NT2/D1 (cell line): ENCODE measurements around the gene HRH4.
A peak's percentile ranks its signal among the peaks of the same experiment; 100 is the strongest.

Experiments used
- DNase-seq: peaks from one replicate; pipeline ENCODE4 v3.0.0-alpha.2; 2011; ENCODE audit warnings: low read depth, low spot score
- H3K27me3 ChIP-seq: 2 replicates; pipeline ENCODE4 v1.6.0; 2011; ENCODE audit warnings: mild to moderate bottlenecking; ENCODE audit not compliant: insufficient read length, insufficient read depth
- H3K36me3 ChIP-seq: 2 replicates; pipeline ENCODE4 v1.6.1; 2011; ENCODE audit warnings: mild to moderate bottlenecking, low read length, mixed read lengths; ENCODE audit not compliant: insufficient read depth, insufficient read length
- H3K4me1 ChIP-seq: 2 replicates; pipeline ENCODE4 v1.5.1; 2011; ENCODE audit not compliant: insufficient read depth, insufficient read length
- H3K4me3 ChIP-seq: 2 replicates; pipeline ENCODE4 v1.5.1; 2011; ENCODE audit warnings: low read depth; ENCODE audit not compliant: insufficient read length
- H3K9ac ChIP-seq: 2 replicates; pipeline ENCODE4 v1.6.0; 2011; ENCODE audit warnings: low read depth; ENCODE audit not compliant: insufficient read length
- H3K9me3 ChIP-seq: 2 replicates; pipeline ENCODE4 v1.5.1; 2011; ENCODE audit warnings: mild to moderate bottlenecking, low read length; ENCODE audit not compliant: insufficient read depth
- SUZ12 ChIP-seq: IDR thresholded peaks from 2 replicates; pipeline ENCODE4 v1.6.1; 2011; ENCODE audit not compliant: insufficient read length, insufficient read depth; ENCODE audit errors: extremely low read depth
- YY1 ChIP-seq: IDR thresholded peaks from 2 replicates; pipeline ENCODE4 v1.6.1; 2011; ENCODE audit not compliant: insufficient read length, insufficient read depth
- ZNF274 ChIP-seq: IDR thresholded peaks from 2 replicates; pipeline ENCODE4 v1.6.1; 2011; ENCODE audit warnings: mild to moderate bottlenecking, low read depth, low read length

HRH4 gene

GRCh38 chr18:24426398-24427294, 33.8 kb upstream of the HRH4 start, which contains the start of gene IMPACT:
IMPACT (plus strand) TSS chr18:24426670; CDS start chr18:24426757, 87 bp downstream.
- Histone ChIP-seq H3K4me3 (peak within 1 kb of the TSS; percentile 84), H3K9ac (peak within 1 kb of the TSS; percentile 97), H3K9me3 (no peaks in the 10 kb centered on the region), H3K36me3 (peaks cover 28% of the 10 kb centered on the region), H3K4me1 (no peaks in the 10 kb centered on the region), H3K27me3 (no peaks in the 10 kb centered on the region)
- DNase-seq = peak; percentile 76
- no peak for TF ChIP-seq SUZ12
- no peak for TF ChIP-seq YY1
- TF ChIP-seq ZNF274 = no peak

GRCh38 chr18:24427484-24427883, 33.0 kb upstream of the HRH4 start:
- Histone ChIP-seq H3K4me3 (peak overlapping the region; percentile 84), H3K36me3 (peaks cover 37% of the 10 kb centered on the region), H3K9ac (peak overlapping the region; percentile 97), H3K4me1 (no peaks in the 10 kb centered on the region), H3K27me3 (no peaks in the 10 kb centered on the region), H3K9me3 (no peaks in the 10 kb centered on the region)
- no peak for TF ChIP-seq YY1
- TF ChIP-seq SUZ12 = no peak
- no peak for TF ChIP-seq ZNF274
- no peak for DNase-seq

- DNase-seq = no peak
- H3K9me3 ChIP-seq = no peaks in the 10 kb centered on the region
- H3K4me3 ChIP-seq = no peak overlapping the region
- TF ChIP-seq YY1 (no peak), ZNF274 (no peak)
- H3K9ac ChIP-seq = no peak overlapping the region
- no peaks in the 10 kb centered on the region for H3K27me3 ChIP-seq
- peaks cover 39% of the 10 kb centered on the region for H3K36me3 ChIP-seq
- no peaks in the 10 kb centered on the region for H3K4me1 ChIP-seq
Observed at GRCh38 chr18:24428709-24429108, 31.7 kb upstream of the HRH4 start.

GRCh38 chr18:24429188-24429587, 31.2 kb upstream of the HRH4 start:
- Histone ChIP-seq H3K4me3 (no peak overlapping the region), H3K9me3 (no peaks in the 10 kb centered on the region), H3K9ac (no peak overlapping the region), H3K36me3 (peaks cover 39% of the 10 kb centered on the region), H3K4me1 (no peaks in the 10 kb centered on the region), H3K27me3 (no peaks in the 10 kb centered on the region)
- TF ChIP-seq SUZ12 (no peak), ZNF274 (no peak), YY1 (no peak)
- DNase-seq = no peak

- H3K4me3 ChIP-seq = no peak overlapping the region
- no peak overlapping the region for H3K9ac ChIP-seq
- no peaks in the 10 kb centered on the region for H3K4me1 ChIP-seq
- TF ChIP-seq SUZ12 (no peak), ZNF274 (no peak), YY1 (no peak)
- DNase-seq = no peak
- no peaks in the 10 kb centered on the region for H3K27me3 ChIP-seq
- H3K36me3 ChIP-seq = peaks cover 56% of the 10 kb centered on the region
- H3K9me3 ChIP-seq = no peaks in the 10 kb centered on the region
Observed at GRCh38 chr18:24432618-24433017, 27.8 kb upstream of the HRH4 start.

- DNase-seq = no peak
- TF ChIP-seq ZNF274 (no peak), SUZ12 (no peak), YY1 (no peak)
- Histone ChIP-seq H3K4me3 (no peak overlapping the region), H3K36me3 (peaks cover 46% of the 10 kb centered on the region), H3K9me3 (no peaks in the 10 kb centered on the region), H3K4me1 (no peaks in the 10 kb centered on the region), H3K9ac (no peak overlapping the region), H3K27me3 (no peaks in the 10 kb centered on the region)
Observed at GRCh38 chr18:24436939-24437338, 23.5 kb upstream of the HRH4 start.

GRCh38 chr18:24443870-24444269, 16.6 kb upstream of the HRH4 start:
- H3K4me3 ChIP-seq = no peak overlapping the region
- H3K9me3 ChIP-seq = no peaks in the 10 kb centered on the region
- no peak overlapping the region for H3K9ac ChIP-seq
- peaks cover 62% of the 10 kb centered on the region for H3K36me3 ChIP-seq
- DNase-seq = no peak
- TF ChIP-seq SUZ12 = no peak
- no peak for TF ChIP-seq ZNF274
- no peak for TF ChIP-seq YY1
- H3K4me1 ChIP-seq = no peaks in the 10 kb centered on the region
- no peaks in the 10 kb centered on the region for H3K27me3 ChIP-seq
